PFSK-1 (cell line): ENCODE data around the gene LRRC74B.

Experiments used
- POLR2AphosphoS5 ChIP-seq: IDR thresholded peaks from 2 replicates; pipeline ENCODE4 v1.6.1; 2012; ENCODE audit warnings: low read depth, mild to moderate bottlenecking, control low read depth, low read length, moderate library complexity
- SIN3A ChIP-seq: IDR thresholded peaks from 2 replicates; pipeline ENCODE4 v1.6.1; 2012; ENCODE audit warnings: mild to moderate bottlenecking, low read length, moderate library complexity, borderline replicate concordance; ENCODE audit not compliant: insufficient read depth

DNA sequence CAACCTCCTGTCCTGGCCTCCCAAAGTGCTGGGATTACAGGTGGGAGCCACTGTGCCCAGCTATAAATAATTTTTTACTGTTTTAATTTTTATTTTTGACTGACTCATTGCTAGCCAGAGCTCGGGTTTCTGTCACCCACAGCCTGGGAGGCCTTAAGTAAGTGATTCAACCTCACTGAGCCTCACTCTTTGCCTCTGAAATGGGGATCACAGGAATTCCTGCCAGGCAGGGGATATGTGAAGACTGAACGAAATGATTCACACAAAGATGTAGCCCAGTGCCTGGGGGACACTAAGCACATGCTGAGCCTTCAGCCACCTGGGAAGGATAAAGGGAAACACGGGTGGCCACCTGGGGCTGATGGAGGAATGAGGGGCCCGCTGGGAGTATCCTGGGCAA is 3.8 kb upstream of the LRRC74B start:
- TF ChIP-seq POLR2AphosphoS5 (no peak), SIN3A (no peak)
